ENCODE data around the gene LCE5A. TPM values are rescaled to one million over a fixed set of nuclear protein-coding genes. Genes with fewer than 3 reads are reported as not detected.

Gene LCE5A
- polyA plus RNA-seq, 1 donor from 2014 or later, result not detected

GRCh38 chr1:152515434-152515783, 4.8 kb downstream of the LCE5A start:
- Histone ChIP-seq H3F3A (ENCODE audit: insufficient read depth, low read length, poor library complexity, severe bottlenecking) (no peaks in the 10 kb centered on the region), H3K36me3 (ENCODE audit: insufficient read depth, low read length) (no peaks in the 10 kb centered on the region), H3K27me3 (ENCODE audit: insufficient read depth, low read depth, low read length) (no peaks in the 10 kb centered on the region), H3K79me2 (replicated peaks; ENCODE audit: insufficient read depth, low read length) (no peaks in the 10 kb centered on the region), H3K9ac (ENCODE audit: low read length) (no peak overlapping the region), H3K9me2 (ENCODE audit: insufficient read depth, low read length) (no peaks in the 10 kb centered on the region), H2AFZ (ENCODE audit: low read depth, low read length) (no peak overlapping the region), H4K20me1 (ENCODE audit: insufficient read depth) (no peaks in the 10 kb centered on the region), H3K9me3 (ENCODE audit: low read length) (peaks cover 7% of the 10 kb centered on the region), H3K27ac (ENCODE audit: low read length) (no peak overlapping the region), H3K4me2 (ENCODE audit: low read length) (no peak overlapping the region), H3K4me3 (ENCODE audit: low read length) (no peak overlapping the region)
- TF ChIP-seq EZH2 (IDR thresholded peaks at IDR 0.05; ENCODE audit: borderline replicate concordance, insufficient read depth, low read length, poor library complexity, severe bottlenecking), result no peak
- no peak for TF ChIP-seq SMC3 (conservative IDR thresholded peaks at IDR 0.05; ENCODE audit: poor library complexity)
- no peak for TF ChIP-seq TAF1 (IDR thresholded peaks at IDR 0.05; ENCODE audit: low read depth)
- no peak for TF ChIP-seq POLR2AphosphoS5 (IDR thresholded peaks at IDR 0.05)
- no peak for TF ChIP-seq CTCF (IDR thresholded peaks at IDR 0.05; ENCODE audit: poor library complexity, severe bottlenecking)
- TF ChIP-seq, protein P1, sequence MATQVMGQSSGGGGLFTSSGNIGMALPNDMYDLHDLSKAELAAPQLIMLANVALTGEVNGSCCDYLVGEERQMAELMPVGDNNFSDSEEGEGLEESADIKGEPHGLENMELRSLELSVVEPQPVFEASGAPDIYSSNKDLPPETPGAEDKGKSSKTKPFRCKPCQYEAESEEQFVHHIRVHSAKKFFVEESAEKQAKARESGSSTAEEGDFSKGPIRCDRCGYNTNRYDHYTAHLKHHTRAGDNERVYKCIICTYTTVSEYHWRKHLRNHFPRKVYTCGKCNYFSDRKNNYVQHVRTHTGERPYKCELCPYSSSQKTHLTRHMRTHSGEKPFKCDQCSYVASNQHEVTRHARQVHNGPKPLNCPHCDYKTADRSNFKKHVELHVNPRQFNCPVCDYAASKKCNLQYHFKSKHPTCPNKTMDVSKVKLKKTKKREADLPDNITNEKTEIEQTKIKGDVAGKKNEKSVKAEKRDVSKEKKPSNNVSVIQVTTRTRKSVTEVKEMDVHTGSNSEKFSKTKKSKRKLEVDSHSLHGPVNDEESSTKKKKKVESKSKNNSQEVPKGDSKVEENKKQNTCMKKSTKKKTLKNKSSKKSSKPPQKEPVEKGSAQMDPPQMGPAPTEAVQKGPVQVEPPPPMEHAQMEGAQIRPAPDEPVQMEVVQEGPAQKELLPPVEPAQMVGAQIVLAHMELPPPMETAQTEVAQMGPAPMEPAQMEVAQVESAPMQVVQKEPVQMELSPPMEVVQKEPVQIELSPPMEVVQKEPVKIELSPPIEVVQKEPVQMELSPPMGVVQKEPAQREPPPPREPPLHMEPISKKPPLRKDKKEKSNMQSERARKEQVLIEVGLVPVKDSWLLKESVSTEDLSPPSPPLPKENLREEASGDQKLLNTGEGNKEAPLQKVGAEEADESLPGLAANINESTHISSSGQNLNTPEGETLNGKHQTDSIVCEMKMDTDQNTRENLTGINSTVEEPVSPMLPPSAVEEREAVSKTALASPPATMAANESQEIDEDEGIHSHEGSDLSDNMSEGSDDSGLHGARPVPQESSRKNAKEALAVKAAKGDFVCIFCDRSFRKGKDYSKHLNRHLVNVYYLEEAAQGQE (IDR thresholded peaks at IDR 0.05; ENCODE audit: borderline replicate concordance), result no peak
- no peak for TF ChIP-seq EP300 (conservative IDR thresholded peaks at IDR 0.05; ENCODE audit: poor library complexity, severe bottlenecking)
- no peak for TF ChIP-seq RAD21 (conservative IDR thresholded peaks at IDR 0.05)

GRCh38 chr1:152516082-152516481, 5.5 kb downstream of the LCE5A start:
- H3K9me2 ChIP-seq (ENCODE audit: insufficient read depth, low read length), result no peaks in the 10 kb centered on the region
- no peak overlapping the region for H3K4me3 ChIP-seq (ENCODE audit: low read length)
- no peak overlapping the region for H3K4me2 ChIP-seq (ENCODE audit: low read length)
- H3K36me3 ChIP-seq (ENCODE audit: insufficient read depth, low read length), result no peaks in the 10 kb centered on the region
- H3K9me3 ChIP-seq (ENCODE audit: low read length), result peaks cover 7% of the 10 kb centered on the region
- TF ChIP-seq TAF1 (IDR thresholded peaks at IDR 0.05; ENCODE audit: low read depth), result no peak
- no peak for TF ChIP-seq MXI1 (conservative IDR thresholded peaks at IDR 0.05; ENCODE audit: poor library complexity, severe bottlenecking)
- no peak for TF ChIP-seq SMC3 (conservative IDR thresholded peaks at IDR 0.05; ENCODE audit: poor library complexity)
- TF ChIP-seq EP300 (conservative IDR thresholded peaks at IDR 0.05; ENCODE audit: poor library complexity, severe bottlenecking), result no peak
- TF ChIP-seq RAD21 (conservative IDR thresholded peaks at IDR 0.05), result no peak
- no peak for TF ChIP-seq EZH2 (IDR thresholded peaks at IDR 0.05; ENCODE audit: borderline replicate concordance, insufficient read depth, low read length, poor library complexity, severe bottlenecking)
- TF ChIP-seq CTCF (IDR thresholded peaks at IDR 0.05; ENCODE audit: poor library complexity, severe bottlenecking), result no peak
- TF ChIP-seq, protein P1 (IDR thresholded peaks at IDR 0.05; ENCODE audit: borderline replicate concordance), result no peak
- no peak for TF ChIP-seq POLR2AphosphoS5 (IDR thresholded peaks at IDR 0.05)
- H3K79me2 ChIP-seq (replicated peaks; ENCODE audit: insufficient read depth, low read length), result no peaks in the 10 kb centered on the region
- no peaks in the 10 kb centered on the region for H3F3A ChIP-seq (ENCODE audit: insufficient read depth, low read length, poor library complexity, severe bottlenecking)
- H4K20me1 ChIP-seq (ENCODE audit: insufficient read depth), result no peaks in the 10 kb centered on the region
- H3K27me3 ChIP-seq (ENCODE audit: insufficient read depth, low read depth, low read length), result no peaks in the 10 kb centered on the region
- no peak overlapping the region for H3K9ac ChIP-seq (ENCODE audit: low read length)
- H2AFZ ChIP-seq (ENCODE audit: low read depth, low read length), result no peak overlapping the region
- H3K27ac ChIP-seq (ENCODE audit: low read length), result no peak overlapping the region
